ENCODE results near the gene GALNT9.

GRCh38 chr12:132300789-132301722 is 28.3 kb downstream of the GALNT9 start:
- TF ChIP-seq CTCF (IDR thresholded peaks at IDR 0.05) (no peak), POLR2A (IDR thresholded peaks at IDR 0.05) (no peak)

All from lower leg skin (tissue), 3 donors.